Stimulated activated CD4-positive, alpha-beta T cell treated with anti-CD3 and anti-CD28 coated beads, TNF-alpha, amount 100 ng/mL, for 24 hours (primary cell): Measurements from ENCODE around the gene ABHD12.

Experiments used
- DNase-seq, 3 experiments: peaks; one replicate each; pipeline ENCODE4 v3.0.0-alpha.2; 2020; ENCODE audit warnings: low read depth in 3 of 3

ABHD12 gene

DNA sequence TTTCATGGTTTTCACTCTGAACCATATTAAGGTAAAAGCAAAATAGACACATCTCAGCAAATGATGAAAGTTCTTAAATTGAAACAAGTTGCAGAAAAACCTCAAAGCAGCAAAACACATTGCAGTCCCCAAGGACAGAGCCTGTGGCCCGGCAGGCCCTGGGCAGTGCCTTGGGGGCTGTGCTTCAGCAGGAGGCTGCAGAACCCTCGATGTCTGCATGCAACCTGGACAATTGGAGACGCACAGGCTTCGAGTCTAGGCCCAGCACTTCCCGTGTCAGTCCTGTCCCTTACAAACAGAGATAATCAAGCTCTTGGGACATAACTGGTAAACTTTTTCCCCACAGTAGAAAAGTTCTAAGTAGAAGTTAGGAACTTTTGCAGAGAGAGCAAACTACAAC is 133.5 kb downstream of the ABHD12 start:
- DNase-seq = no peak

DNA sequence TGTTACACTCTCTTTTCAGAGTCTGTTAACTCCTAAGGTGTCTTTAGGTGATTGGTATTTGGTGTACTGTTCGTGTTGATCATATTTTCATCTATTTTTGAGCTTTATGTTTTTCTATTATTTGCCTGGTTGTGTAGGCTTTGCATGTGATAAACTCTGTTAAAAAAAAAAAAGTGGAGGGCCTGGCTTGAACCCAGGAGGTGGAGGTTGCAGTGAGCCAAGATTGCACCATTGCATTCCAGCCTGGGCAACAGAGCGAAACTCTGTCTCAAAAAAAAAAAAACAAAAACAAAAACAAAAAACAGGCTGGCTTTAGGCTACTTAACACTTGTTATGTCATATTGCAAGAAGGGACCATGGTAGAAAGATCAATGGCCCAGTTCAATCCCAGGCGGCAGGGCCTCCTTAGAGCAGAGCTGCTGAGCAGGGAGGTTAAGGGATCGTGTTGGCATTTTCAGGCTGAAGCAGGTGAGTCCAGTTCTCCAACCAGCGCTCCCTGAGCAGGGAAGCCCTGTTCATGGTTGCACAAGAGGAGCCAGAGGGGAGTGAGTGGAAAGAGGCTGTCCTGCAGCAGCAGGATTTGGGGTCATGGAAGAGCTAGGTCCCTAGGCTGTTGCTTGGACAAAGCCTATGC is 134.3 kb downstream of the ABHD12 start:
- no peak for DNase-seq

DNA sequence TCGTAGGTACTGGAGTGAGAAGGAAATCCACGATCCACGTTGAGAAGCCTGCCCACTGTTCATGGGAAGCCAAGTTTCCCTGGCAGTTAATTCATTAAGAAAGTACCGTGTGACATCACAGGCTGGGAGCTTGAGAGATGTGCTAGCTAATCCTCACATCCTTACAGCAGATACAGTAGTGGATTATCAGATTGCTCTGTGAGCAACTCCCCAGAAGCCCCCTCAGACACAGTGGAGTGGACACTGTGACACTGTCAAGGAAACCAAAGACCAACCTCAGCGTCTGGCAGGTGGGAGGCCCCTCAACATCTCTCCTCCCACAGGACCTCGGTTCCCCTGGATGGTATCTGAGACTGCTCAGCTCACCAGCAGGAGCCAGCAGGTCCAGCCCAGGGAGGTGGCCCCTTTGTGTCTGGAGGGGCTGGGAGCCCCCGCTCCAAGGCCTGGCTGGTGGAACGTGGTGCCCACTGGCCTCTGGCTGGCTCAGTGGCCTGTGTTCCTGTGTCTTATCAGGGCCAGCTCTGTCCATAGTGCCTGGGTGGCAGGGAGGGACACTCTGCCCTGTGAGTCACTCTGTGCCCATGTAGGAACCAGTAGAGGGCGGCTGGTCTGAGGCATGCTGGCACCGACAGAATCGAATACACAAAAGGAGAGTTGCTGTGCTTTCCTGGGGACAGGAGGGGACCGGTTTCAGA is 135.5 kb downstream of the ABHD12 start:
- DNase-seq = no peak

DNA sequence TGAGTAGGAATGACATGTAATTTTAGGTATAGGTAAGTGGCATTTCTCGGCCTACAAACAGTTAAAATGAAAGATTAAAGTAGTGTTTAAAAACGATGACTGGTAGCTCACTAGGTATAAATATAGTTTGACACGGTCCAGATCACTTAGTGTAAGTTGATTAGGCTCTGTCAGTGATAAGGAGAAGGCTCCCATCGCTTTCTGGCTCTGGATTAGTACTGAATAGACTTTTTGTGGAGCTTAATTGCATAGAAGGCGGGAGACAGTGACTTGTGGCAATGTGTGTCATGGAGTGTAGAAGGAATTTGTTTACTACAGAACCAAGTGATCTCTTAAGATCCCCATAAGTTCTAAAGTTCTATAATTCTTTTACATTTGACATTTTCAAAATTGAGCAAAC is 136.1 kb downstream of the ABHD12 start:
- DNase-seq = no peak

DNA sequence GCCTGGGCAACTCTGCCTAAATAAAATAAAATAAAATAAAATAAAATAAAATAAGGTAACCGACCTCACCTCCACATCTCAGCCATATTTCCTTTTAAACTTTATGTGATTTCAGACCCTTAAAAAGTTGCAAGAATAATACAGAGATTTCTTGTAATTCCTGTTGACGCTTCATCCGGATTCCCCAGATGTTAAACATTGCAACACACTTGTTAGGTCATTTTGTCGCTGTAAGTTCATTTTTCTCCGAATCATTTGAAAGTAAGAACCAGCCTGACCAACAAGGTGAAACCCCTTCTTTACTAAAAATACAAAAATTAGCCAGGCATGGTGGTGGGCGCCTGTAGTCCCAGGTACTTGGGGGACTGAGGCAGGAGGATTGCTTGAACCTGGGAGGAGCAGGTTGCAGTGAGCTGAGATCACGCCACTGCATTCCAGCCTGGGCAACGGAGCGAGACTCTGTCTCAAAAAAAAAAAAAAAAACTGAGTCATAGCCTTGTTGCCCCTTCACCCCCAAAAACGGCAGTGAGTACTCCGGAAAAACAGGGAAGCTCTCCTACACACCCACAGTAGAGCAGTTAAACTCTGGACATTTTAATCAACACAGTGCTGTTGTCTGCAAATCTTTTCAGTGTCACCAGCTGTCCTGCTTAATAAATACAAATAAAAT is 136.9 kb downstream of the ABHD12 start:
- DNase-seq = no peak

DNA sequence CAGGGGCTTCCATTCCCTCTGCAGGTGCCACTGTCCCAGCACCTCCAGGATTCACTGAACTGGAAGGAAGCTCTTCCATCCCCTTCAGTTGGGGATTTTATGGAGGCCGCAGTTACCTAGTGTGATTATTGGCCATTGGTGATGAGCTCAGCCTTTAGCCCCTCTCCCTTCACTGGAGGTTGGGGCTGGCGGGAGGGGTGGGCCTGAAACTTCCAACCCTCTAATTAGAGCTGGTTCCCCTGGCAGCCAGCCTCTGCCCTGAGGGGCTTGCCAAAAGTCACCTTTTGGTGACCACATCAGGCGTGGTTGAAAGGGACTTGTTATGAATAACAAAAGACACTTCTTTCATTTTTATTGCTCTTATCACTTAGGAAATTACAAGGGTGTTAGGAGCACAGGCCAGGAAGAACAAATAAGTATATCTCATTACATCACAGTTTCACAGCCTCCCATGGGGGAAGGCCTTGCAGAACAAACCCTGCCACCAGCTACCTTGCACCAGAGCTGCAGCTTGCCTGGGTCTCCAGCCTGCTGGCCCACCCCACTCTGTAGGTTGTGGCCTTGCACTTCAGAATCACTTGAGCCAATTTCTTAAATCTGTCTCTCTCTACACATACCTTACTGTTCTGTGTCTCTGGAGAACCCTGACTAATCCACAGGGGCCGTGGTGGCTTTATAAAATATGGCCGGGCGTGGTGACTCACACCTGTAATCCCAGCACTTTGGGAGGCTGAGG is 137.8 kb downstream of the ABHD12 start:
- no peak for DNase-seq

DNA sequence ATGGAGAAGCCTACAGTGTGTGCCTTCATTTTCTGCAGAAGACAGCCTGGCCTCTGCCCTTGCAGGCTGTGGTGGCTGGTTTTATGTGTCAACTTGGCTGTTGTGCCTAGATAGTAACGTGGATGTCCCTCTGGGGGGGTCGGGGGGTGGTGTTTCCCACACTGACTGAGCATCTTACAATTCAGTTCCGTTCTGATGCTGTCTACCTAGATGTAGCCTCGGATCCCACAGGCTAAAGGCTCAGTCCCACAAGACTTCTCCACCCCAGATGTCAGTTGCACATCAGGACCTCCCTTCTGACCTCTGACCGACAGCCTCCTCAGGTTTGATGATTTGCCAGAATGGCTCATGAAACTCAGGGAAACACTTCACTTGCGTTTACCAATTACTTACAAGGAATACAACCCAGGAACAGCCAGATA is 138.4 kb downstream of the ABHD12 start:
- DNase-seq = no peak

DNA sequence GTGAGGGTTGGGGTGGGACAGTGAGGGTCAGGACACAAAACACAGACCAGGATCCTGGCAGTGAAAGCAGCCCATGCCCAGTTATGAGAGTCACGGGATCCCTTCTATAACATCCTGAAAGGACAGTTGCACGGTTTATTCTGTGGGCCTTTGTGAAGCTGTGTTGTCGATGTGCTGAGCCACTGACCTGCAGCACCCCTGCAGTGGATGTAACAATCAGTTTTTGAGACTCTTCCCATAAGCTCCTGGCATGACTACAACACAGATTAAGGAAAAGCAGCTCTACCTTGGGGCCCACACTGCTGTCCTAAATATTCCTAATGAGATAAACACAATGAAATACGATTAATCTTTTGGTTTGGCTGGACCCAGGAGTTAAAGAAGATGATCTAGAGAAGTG is 139.1 kb downstream of the ABHD12 start:
- no peak for DNase-seq

DNA sequence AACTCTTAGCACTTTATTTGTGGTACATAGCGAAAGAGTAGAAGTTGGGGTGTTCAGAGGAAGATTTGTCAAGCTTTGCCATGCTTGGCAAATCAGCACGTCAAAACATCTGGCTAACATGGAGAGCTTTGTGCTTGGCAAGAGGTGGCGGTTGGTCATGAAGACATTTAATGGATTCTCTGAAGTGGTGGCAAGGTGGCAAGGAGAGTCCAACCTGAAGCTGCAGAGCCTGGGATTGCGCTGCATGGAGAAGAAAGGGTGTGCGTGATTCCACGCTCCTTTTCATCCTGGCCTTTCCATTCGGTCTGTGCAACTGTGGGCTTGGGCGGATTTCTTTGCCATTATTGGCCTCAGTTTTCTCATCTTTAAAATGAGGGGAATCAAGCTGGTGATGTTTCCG is 139.6 kb downstream of the ABHD12 start:
- DNase-seq = no peak

DNA sequence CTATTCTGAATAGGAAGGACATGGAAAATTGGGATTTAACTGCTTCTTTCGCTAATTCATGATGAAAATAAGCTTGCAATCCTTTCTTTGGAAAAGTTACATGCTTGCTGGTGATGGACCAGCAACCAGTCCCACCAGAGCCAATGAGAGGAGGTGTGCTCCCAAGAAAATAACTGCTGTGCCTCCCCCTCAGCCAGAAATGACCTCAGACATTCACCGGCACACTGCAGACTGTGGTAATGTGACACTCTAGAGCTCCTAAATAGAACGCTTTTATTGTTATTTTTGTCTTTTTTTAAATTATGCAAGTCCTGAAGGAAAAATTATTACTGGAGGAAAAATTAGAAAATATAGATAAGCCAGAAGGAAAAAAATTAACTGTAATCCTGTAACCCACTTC is 140.1 kb downstream of the ABHD12 start:
- DNase-seq = no peak
